ENCODE results near the gene OSGIN1.

DNA sequence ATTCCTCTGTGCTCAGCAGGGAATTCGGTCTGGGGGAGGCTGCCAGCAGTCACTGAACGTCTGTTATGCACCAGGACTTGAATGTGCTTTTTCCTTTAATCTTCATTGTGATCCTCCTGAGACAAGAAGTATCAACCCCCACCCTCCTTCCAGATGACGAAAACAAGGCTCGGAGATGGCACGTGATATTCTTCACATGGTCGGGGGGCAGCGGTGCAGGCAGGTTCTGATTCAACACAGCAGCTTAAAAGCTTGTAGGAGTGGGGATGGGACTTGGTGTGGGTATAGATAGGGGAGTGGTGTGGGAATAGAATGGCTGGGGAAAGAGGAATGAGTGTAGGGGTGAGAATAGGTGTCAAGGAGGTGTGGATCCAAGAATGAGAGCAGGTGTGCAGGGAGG, 21.4 kb downstream of the OSGIN1 start:
- TF ChIP-seq, protein P1, sequence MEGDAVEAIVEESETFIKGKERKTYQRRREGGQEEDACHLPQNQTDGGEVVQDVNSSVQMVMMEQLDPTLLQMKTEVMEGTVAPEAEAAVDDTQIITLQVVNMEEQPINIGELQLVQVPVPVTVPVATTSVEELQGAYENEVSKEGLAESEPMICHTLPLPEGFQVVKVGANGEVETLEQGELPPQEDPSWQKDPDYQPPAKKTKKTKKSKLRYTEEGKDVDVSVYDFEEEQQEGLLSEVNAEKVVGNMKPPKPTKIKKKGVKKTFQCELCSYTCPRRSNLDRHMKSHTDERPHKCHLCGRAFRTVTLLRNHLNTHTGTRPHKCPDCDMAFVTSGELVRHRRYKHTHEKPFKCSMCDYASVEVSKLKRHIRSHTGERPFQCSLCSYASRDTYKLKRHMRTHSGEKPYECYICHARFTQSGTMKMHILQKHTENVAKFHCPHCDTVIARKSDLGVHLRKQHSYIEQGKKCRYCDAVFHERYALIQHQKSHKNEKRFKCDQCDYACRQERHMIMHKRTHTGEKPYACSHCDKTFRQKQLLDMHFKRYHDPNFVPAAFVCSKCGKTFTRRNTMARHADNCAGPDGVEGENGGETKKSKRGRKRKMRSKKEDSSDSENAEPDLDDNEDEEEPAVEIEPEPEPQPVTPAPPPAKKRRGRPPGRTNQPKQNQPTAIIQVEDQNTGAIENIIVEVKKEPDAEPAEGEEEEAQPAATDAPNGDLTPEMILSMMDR (IDR thresholded peaks at IDR 0.05) = no peak
- TF ChIP-seq EZH2 (IDR thresholded peaks at IDR 0.05; ENCODE audit: borderline replicate concordance, insufficient read depth, low read depth, low read length, poor library complexity, severe bottlenecking) = no peak

Data from B cell (primary cell).